Esophagus muscularis mucosa (tissue), 4 donors: ENCODE measurements around the gene RABIF.
"Not testable (repeated sequence)": the region's sequence is repeated elsewhere in the genome, so short reads cannot be mapped to it uniquely, and the experiment has no call there.

ENCODE experiments used
- EP300 ChIP-seq: sonication (generic); formaldehyde crosslinking; IDR thresholded peaks from one replicate; pipeline ENCODE4 v1.6.1; 2017; ENCODE audit warnings: antibody characterized with exemption
- POLR2A ChIP-seq: fragments of 450-650 bp; IDR thresholded peaks from one replicate; pipeline ENCODE4 v1.6.1; 2017; ENCODE audit warnings: antibody characterized with exemption, moderate library complexity, mild to moderate bottlenecking, low read depth
- POLR2AphosphoS5 ChIP-seq, 2 donors: sonication (generic); formaldehyde crosslinking; IDR thresholded peaks; one replicate each; pipeline ENCODE4 v1.6.1; 2017; ENCODE audit warnings: antibody characterized with exemption in 2 of 2
- TF ChIP-seq, protein P1 (sequence below), 3 experiments: fragments of 200-600 bp in 2 of 3; fragments of 450-650 bp in 1 of 3; sonication (generic) in 2 of 3; IDR thresholded peaks; one replicate each; pipeline ENCODE4 v1.5.1; 2017 to 2019; ENCODE audit warnings: antibody characterized with exemption in 3 of 3, mild to moderate bottlenecking in 2 of 3, moderate library complexity in 1 of 3

DNA sequence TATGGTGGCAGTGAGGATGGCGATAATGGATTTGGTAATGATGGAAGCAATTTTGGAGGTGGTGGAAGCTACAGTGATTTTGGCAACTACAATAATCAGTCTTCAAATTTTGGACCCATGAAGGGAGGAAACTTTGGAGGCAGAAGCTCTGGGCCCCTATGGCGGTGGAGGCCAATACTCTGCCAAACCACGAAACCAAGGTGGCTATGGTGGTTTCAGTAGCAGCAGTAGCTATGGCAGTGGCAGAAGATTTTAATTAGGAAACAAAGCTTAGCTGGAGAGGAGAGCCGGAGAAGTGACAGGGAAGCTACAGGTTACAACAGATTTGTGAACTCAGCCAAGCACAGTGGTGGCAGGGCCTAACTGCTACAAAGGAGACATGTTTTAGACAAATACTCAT is 23.5 kb upstream of the RABIF start:
- TF ChIP-seq EP300; POLR2A; POLR2AphosphoS5 (IDR thresholded peaks at IDR 0.05): not testable (repeated sequence)
- TF ChIP-seq, protein P1, sequence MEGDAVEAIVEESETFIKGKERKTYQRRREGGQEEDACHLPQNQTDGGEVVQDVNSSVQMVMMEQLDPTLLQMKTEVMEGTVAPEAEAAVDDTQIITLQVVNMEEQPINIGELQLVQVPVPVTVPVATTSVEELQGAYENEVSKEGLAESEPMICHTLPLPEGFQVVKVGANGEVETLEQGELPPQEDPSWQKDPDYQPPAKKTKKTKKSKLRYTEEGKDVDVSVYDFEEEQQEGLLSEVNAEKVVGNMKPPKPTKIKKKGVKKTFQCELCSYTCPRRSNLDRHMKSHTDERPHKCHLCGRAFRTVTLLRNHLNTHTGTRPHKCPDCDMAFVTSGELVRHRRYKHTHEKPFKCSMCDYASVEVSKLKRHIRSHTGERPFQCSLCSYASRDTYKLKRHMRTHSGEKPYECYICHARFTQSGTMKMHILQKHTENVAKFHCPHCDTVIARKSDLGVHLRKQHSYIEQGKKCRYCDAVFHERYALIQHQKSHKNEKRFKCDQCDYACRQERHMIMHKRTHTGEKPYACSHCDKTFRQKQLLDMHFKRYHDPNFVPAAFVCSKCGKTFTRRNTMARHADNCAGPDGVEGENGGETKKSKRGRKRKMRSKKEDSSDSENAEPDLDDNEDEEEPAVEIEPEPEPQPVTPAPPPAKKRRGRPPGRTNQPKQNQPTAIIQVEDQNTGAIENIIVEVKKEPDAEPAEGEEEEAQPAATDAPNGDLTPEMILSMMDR (IDR thresholded peaks at IDR 0.05), result not testable (repeated sequence)
